ENCODE measurements around the gene PARVA.

Gene PARVA

GRCh38 chr11:12448131-12448939, 71.0 kb downstream of the PARVA start:
- no peak for TF ChIP-seq CTCF (IDR thresholded peaks at IDR 0.05; ENCODE audit: low read length, missing control alignments)
- no peak for DNase-seq (ENCODE audit: low read depth)
- H3K4me3 ChIP-seq (replicated peaks; ENCODE audit: low read depth, low read length): no peak overlapping the region

GRCh38 chr11:12449961-12450715, 72.8 kb downstream of the PARVA start:
- no peak overlapping the region for H3K4me3 ChIP-seq (replicated peaks; ENCODE audit: low read depth, low read length)
- no peak for TF ChIP-seq CTCF (IDR thresholded peaks at IDR 0.05; ENCODE audit: low read length, missing control alignments)
- DNase-seq (ENCODE audit: low read depth): no peak

GRCh38 chr11:12451179-12451814, 73.9 kb downstream of the PARVA start:
- no peak for DNase-seq (ENCODE audit: low read depth)
- H3K4me3 ChIP-seq (replicated peaks; ENCODE audit: low read depth, low read length): no peak overlapping the region
- no peak for TF ChIP-seq CTCF (IDR thresholded peaks at IDR 0.05; ENCODE audit: low read length, missing control alignments)

GRCh38 chr11:12453243-12453642, 75.9 kb downstream of the PARVA start:
- H3K4me3 ChIP-seq (replicated peaks; ENCODE audit: low read depth, low read length): no peak overlapping the region
- no peak for DNase-seq (ENCODE audit: low read depth)
- no peak for TF ChIP-seq CTCF (IDR thresholded peaks at IDR 0.05; ENCODE audit: low read length, missing control alignments)

GRCh38 chr11:12454782-12455181, 77.4 kb downstream of the PARVA start:
- TF ChIP-seq CTCF (IDR thresholded peaks at IDR 0.05; ENCODE audit: low read length, missing control alignments): no peak

GRCh38 chr11:12455938-12456337, 78.6 kb downstream of the PARVA start:
- peak; percentile 60 for DNase-seq (ENCODE audit: low read depth)
- no peak for TF ChIP-seq CTCF (IDR thresholded peaks at IDR 0.05; ENCODE audit: low read length, missing control alignments)
- H3K4me3 ChIP-seq (replicated peaks; ENCODE audit: low read depth, low read length): no peak overlapping the region

More at GRCh38 chr11:12454782-12455181, 77.4 kb downstream of the PARVA start:
- no peak overlapping the region for H3K4me3 ChIP-seq (replicated peaks; ENCODE audit: low read depth, low read length)
- DNase-seq (ENCODE audit: low read depth): peak; percentile 42

All from fibroblast of pulmonary artery (primary cell).